ENCODE results near the gene MAPK8IP1. TPM values are rescaled to one million over a fixed set of nuclear protein-coding genes. Genes with fewer than 3 reads are reported as not detected.
A peak's percentile ranks its signal among the peaks of the same experiment; 100 is the strongest.

MAPK8IP1 gene
- total RNA-seq, 1 donor from 2014 or later: 10.1 TPM

DNA sequence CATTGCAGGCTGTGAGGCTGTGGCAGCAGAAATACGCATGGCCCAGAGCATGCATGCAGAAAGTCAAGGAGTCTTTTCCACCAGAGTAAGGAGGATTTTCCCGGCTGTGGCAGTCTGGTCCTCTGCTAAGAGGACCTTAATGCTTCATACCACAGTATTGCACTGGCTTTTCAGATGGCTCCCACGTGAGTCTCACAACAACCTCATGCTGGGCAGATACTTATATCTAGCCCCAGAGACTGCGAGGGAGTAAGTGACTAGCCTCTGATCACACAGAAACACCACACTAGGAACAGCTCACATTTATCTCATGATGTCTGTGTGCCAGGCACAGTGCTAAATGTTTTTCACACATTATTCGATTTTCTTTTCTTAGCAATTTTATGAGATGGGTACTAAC lies 30.1 kb upstream of the MAPK8IP1 start:
- peaks cover 11% of the 10 kb centered on the region for H3K36me3 Mint-ChIP-seq (ENCODE audit: unreplicated experiment)
- no peaks in the 10 kb centered on the region for H3K9me3 Mint-ChIP-seq (ENCODE audit: unreplicated experiment)
- H3K27ac Mint-ChIP-seq (ENCODE audit: unreplicated experiment): no peak overlapping the region
- H3K4me3 Mint-ChIP-seq (ENCODE audit: unreplicated experiment): no peak overlapping the region
- no peak for DNase-seq (ENCODE audit: extremely low spot score, unreplicated experiment)
- TF ChIP-seq, protein P1, sequence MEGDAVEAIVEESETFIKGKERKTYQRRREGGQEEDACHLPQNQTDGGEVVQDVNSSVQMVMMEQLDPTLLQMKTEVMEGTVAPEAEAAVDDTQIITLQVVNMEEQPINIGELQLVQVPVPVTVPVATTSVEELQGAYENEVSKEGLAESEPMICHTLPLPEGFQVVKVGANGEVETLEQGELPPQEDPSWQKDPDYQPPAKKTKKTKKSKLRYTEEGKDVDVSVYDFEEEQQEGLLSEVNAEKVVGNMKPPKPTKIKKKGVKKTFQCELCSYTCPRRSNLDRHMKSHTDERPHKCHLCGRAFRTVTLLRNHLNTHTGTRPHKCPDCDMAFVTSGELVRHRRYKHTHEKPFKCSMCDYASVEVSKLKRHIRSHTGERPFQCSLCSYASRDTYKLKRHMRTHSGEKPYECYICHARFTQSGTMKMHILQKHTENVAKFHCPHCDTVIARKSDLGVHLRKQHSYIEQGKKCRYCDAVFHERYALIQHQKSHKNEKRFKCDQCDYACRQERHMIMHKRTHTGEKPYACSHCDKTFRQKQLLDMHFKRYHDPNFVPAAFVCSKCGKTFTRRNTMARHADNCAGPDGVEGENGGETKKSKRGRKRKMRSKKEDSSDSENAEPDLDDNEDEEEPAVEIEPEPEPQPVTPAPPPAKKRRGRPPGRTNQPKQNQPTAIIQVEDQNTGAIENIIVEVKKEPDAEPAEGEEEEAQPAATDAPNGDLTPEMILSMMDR (IDR thresholded peaks at IDR 0.05): no peak
- H3K27me3 Mint-ChIP-seq (ENCODE audit: unreplicated experiment): no peaks in the 10 kb centered on the region
- H3K4me1 Mint-ChIP-seq (ENCODE audit: unreplicated experiment): peaks cover 27% of the 10 kb centered on the region

DNA sequence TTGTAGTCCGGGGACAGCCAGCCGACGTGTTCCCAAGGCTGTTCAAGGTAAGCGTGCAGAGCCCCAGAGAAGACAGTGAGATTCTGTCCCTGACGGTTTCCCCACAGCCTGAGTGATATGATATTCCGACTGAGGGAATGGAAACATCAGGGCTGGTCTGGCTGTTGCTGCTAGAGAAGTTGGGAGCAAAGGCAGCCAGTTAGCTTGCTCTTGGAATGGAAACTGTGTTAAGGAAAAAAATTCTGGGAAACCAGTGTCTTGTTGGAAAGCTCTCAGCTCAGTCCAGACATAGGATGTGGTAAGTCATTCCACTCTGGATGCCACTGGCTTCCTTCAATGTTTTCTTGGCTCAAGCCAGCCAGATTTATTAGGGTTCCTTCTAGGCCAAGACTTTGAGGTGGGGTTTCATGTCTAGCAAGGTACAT lies 29.4 kb upstream of the MAPK8IP1 start:
- no peak overlapping the region for H3K4me3 Mint-ChIP-seq (ENCODE audit: unreplicated experiment)
- H3K27ac Mint-ChIP-seq (ENCODE audit: unreplicated experiment): no peak overlapping the region
- no peak for DNase-seq (ENCODE audit: extremely low spot score, unreplicated experiment)
- no peaks in the 10 kb centered on the region for H3K9me3 Mint-ChIP-seq (ENCODE audit: unreplicated experiment)
- H3K36me3 Mint-ChIP-seq (ENCODE audit: unreplicated experiment): peaks cover 13% of the 10 kb centered on the region
- no peaks in the 10 kb centered on the region for H3K27me3 Mint-ChIP-seq (ENCODE audit: unreplicated experiment)
- TF ChIP-seq, protein P1 (IDR thresholded peaks at IDR 0.05): no peak
- H3K4me1 Mint-ChIP-seq (ENCODE audit: unreplicated experiment): peaks cover 30% of the 10 kb centered on the region

DNA sequence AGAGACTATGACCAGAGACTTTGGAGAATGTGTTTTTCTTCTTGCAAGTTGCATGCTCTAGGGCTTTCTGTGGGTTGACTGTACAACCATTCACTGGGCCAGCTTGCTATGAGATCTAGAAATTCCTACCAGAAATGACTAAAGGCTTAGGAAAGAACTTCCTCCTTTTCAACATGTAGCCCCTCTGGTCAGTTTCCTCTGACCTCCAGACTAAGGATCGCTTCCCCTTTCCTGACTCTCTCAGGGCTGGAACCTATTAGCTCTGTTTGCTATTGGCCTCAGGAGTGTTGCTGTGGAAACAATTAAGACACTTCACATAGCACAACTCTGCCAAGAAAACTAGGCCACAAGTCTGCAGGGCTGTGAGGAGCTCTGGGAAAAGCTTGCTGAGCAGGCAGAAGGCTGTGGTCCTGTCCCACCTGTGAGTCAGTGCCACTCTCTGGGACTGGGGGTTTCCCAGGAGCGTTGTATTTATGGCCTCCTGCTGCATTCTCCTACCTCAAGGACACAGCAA lies 27.4 kb upstream of the MAPK8IP1 start:
- Mint-ChIP-seq H3K9me3 (ENCODE audit: unreplicated experiment) (no peaks in the 10 kb centered on the region), H3K36me3 (ENCODE audit: unreplicated experiment) (peaks cover 30% of the 10 kb centered on the region), H3K4me3 (ENCODE audit: unreplicated experiment) (no peak overlapping the region), H3K4me1 (ENCODE audit: unreplicated experiment) (peaks cover 30% of the 10 kb centered on the region), H3K27me3 (ENCODE audit: unreplicated experiment) (no peaks in the 10 kb centered on the region), H3K27ac (ENCODE audit: unreplicated experiment) (peak overlapping the region; percentile 87)
- TF ChIP-seq, protein P1 (IDR thresholded peaks at IDR 0.05): no peak
- no peak for DNase-seq (ENCODE audit: extremely low spot score, unreplicated experiment)

DNA sequence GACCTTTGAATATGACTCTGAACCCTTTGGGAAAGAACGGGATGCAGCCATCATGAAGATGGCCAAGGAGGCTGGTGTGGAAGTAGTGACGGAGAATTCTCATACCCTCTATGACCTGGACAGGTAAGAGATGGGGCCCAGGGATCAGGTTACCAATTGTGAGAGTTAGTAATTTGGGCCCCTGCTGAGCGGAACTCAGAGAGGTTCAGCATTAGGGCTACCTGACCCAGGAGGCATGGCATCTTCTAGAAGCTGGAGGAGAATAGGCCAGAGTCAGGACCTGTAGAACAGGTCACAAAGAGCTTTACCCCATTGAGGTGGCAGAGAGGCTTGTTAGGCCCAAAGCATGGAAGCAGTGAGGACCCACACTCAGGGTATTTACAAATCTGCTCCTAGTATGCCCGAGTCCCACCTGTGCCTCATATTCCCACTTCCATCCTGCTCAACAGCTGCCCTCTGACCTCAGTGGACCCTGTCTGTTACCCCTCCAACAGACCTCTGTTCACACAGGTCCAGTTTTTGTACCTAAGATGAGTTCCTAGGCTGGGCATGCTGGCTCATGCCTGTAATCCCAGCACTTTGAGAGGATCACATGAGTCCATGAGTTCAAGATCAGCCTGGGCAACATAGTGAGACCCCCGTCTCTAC lies 26.6 kb upstream of the MAPK8IP1 start:
- no peak for DNase-seq (ENCODE audit: extremely low spot score, unreplicated experiment)
- H3K4me1 Mint-ChIP-seq (ENCODE audit: unreplicated experiment): peaks cover 30% of the 10 kb centered on the region
- no peak overlapping the region for H3K4me3 Mint-ChIP-seq (ENCODE audit: unreplicated experiment)
- H3K9me3 Mint-ChIP-seq (ENCODE audit: unreplicated experiment): no peaks in the 10 kb centered on the region
- TF ChIP-seq, protein P1 (IDR thresholded peaks at IDR 0.05): no peak
- no peaks in the 10 kb centered on the region for H3K27me3 Mint-ChIP-seq (ENCODE audit: unreplicated experiment)
- H3K36me3 Mint-ChIP-seq (ENCODE audit: unreplicated experiment): peaks cover 35% of the 10 kb centered on the region
- peak overlapping the region; percentile 87 for H3K27ac Mint-ChIP-seq (ENCODE audit: unreplicated experiment)

DNA sequence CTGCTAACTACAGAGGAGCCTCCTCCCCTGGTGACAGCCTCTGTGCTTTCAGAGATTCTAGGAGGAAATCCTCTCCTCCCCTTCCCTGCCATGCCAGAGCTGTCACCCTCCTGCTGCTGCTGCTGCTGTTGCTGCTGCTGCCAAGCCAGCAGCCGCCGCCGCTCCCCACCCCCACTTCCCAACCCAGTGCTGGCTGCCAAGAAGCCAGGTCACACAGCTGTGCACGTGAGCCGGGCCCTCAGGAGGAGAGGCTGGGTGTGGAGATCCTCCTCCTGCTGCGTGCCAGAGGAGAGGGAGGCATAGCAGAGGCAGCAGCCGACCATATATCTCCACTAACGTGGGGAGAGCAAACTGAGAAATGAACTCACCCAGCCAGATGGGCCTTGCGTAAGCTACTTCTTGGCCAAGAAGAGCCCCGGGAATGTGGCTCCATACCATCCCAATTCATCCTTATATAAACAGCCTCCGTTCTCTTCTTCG lies 25.8 kb upstream of the MAPK8IP1 start:
- peak; percentile 96 for DNase-seq (ENCODE audit: extremely low spot score, unreplicated experiment)
- Mint-ChIP-seq H3K27ac (ENCODE audit: unreplicated experiment) (peak overlapping the region; percentile 87), H3K4me3 (ENCODE audit: unreplicated experiment) (no peak overlapping the region), H3K4me1 (ENCODE audit: unreplicated experiment) (peaks cover 30% of the 10 kb centered on the region), H3K36me3 (ENCODE audit: unreplicated experiment) (peaks cover 35% of the 10 kb centered on the region), H3K9me3 (ENCODE audit: unreplicated experiment) (no peaks in the 10 kb centered on the region), H3K27me3 (ENCODE audit: unreplicated experiment) (no peaks in the 10 kb centered on the region)
- TF ChIP-seq, protein P1 (IDR thresholded peaks at IDR 0.05): no peak
